Measurements from ENCODE around the gene SENP8. TPM values are rescaled to one million over a fixed set of nuclear protein-coding genes. Genes with fewer than 3 reads are reported as not detected.
"Not testable (repeated sequence)": the region's sequence is repeated elsewhere in the genome, so short reads cannot be mapped to it uniquely, and the experiment has no call there.

The SENP8 gene
- total RNA-seq: 6.3 TPM
- long read RNA-seq, full-length matches to known transcripts: 9 of 10 reads
- long read RNA-seq, partial matches to known transcripts: 0 of 10 reads
- long read RNA-seq, other reads (novel, unspliced or antisense): 1 of 10 reads

- intact Hi-C loops (cut with micrococcal nuclease): no loop called here
- peak; percentile 99 for DNase-seq
- ATAC-seq: peak; percentile 89
Observed at GRCh38 chr15:72118017-72118978, at the start of gene SENP8, which contains the start of gene MYO9A. TSS of gene SENP8 (plus strand) at chr15:72118403. CDS start at chr15:72139624, 21,221 bp downstream. TSS of gene MYO9A (minus strand) at chr15:72118150. CDS start at chr15:72046563, 71,587 bp downstream.

- no peak for ATAC-seq
- intact Hi-C loops (cut with micrococcal nuclease): no loop called here
- DNase-seq: no peak
Observed at GRCh38 chr15:72068856-72069255, 49.3 kb upstream of the SENP8 start.

- intact Hi-C loops (cut with micrococcal nuclease): no loop called here
- no peak for ATAC-seq
- DNase-seq: no peak
Observed at GRCh38 chr15:72070817-72071447, 47.3 kb upstream of the SENP8 start.

- ATAC-seq; intact Hi-C loops (cut with micrococcal nuclease); DNase-seq: not testable (repeated sequence)
Observed at GRCh38 chr15:72071448-72071825, 46.8 kb upstream of the SENP8 start.

- ATAC-seq (no peak), DNase-seq (no peak)
- intact Hi-C loops (cut with micrococcal nuclease): no loop called here
Observed at GRCh38 chr15:72074335-72075060, 43.7 kb upstream of the SENP8 start.

- DNase-seq (no peak), ATAC-seq (no peak)
- intact Hi-C loops (cut with micrococcal nuclease): no loop called here
Observed at GRCh38 chr15:72077950-72078349, 40.3 kb upstream of the SENP8 start.

GRCh38 chr15:72078887-72079286 is 39.3 kb upstream of the SENP8 start:
- intact Hi-C loops (cut with micrococcal nuclease): no loop called here
- DNase-seq (no peak), ATAC-seq (no peak)

GRCh38 chr15:72082176-72082575 is 36.0 kb upstream of the SENP8 start:
- intact Hi-C loops (cut with micrococcal nuclease): no loop called here
- ATAC-seq (no peak), DNase-seq (no peak)

GRCh38 chr15:72086010-72086697 is 32.0 kb upstream of the SENP8 start:
- ATAC-seq (peak; percentile 84), DNase-seq (peak; percentile 40)
- intact Hi-C loops (cut with micrococcal nuclease): no loop called here

GRCh38 chr15:72086920-72087648 is 31.1 kb upstream of the SENP8 start:
- intact Hi-C loops (cut with micrococcal nuclease): no loop called here
- ATAC-seq (peak; percentile 17), DNase-seq (no peak)

- DNase-seq (no peak), ATAC-seq (no peak)
- intact Hi-C loops (cut with micrococcal nuclease): no loop called here
Observed at GRCh38 chr15:72092006-72092405, 26.2 kb upstream of the SENP8 start.

GRCh38 chr15:72092691-72093090 is 25.5 kb upstream of the SENP8 start:
- intact Hi-C loops (cut with micrococcal nuclease): no loop called here
- ATAC-seq: no peak
- DNase-seq: no peak

GRCh38 chr15:72096796-72097195 is 21.4 kb upstream of the SENP8 start:
- no peak for DNase-seq
- ATAC-seq: no peak
- intact Hi-C loops (cut with micrococcal nuclease): no loop called here

GRCh38 chr15:72098040-72098439 is 20.2 kb upstream of the SENP8 start:
- DNase-seq: no peak
- intact Hi-C loops (cut with micrococcal nuclease): no loop called here

GRCh38 chr15:72099155-72099554 is 19.0 kb upstream of the SENP8 start:
- no peak for ATAC-seq
- no peak for DNase-seq
- intact Hi-C loops (cut with micrococcal nuclease): no loop called here

More at GRCh38 chr15:72098040-72098439, 20.2 kb upstream of the SENP8 start:
- ATAC-seq: no peak

GRCh38 chr15:72100551-72100950 is 17.7 kb upstream of the SENP8 start:
- DNase-seq; intact Hi-C loops (cut with micrococcal nuclease); ATAC-seq: not testable (repeated sequence)

- intact Hi-C loops (cut with micrococcal nuclease): no loop called here
- ATAC-seq (no peak), DNase-seq (no peak)
Observed at GRCh38 chr15:72105111-72105510, 13.1 kb upstream of the SENP8 start.

- DNase-seq: no peak
- no peak for ATAC-seq
- intact Hi-C loops (cut with micrococcal nuclease): no loop called here
Observed at GRCh38 chr15:72106068-72106467, 12.1 kb upstream of the SENP8 start.

Data from left ventricle myocardium superior (tissue), 1 donor.